IMR-90 (cell line): ENCODE results near the gene ANKK1. TPM values are rescaled to one million over a fixed set of nuclear protein-coding genes. Genes with fewer than 3 reads are reported as not detected.
A peak's percentile ranks its signal among the peaks of the same experiment; 100 is the strongest.

ENCODE experiments used
- ATAC-seq: fragments of 200-7000 bp; cut with Tn5 transposase; 2 replicates; pipeline ENCODE4 v1.9.1; 2020; ENCODE audit warnings: low read depth, mild to moderate bottlenecking, moderate library complexity
- BruUV-seq: library from RNA; stranded (reverse); fragments of 400-500 nt; replicated peaks from 2 replicates; lab custom pipeline; 2021; lab: Mats Ljungman, UMichigan
- CTCF ChIA-PET: fragments of 300-600 bp; formaldehyde crosslinking; extraction: SDS; loops from one replicate; lab custom pipeline; 2021; ENCODE audit warnings: antibody characterized with exemption; lab: Yijun Ruan, JAX
- POLR2A ChIA-PET: fragments of 300-600 bp; sonication (Branson Sonifier 250); formaldehyde crosslinking; loops from one replicate; lab custom pipeline; 2022; ENCODE audit warnings: antibody characterized with exemption; ENCODE audit not compliant: unreplicated experiment; lab: Charles Lee
- DNase-seq: peaks from one replicate; pipeline ENCODE4 v3.0.0; 2013
- H2AFZ ChIP-seq: replicated peaks from 2 replicates; pipeline ENCODE3; 2013; ENCODE audit warnings: low read length, mild to moderate bottlenecking; ENCODE audit not compliant: poor library complexity
- H2AK5ac ChIP-seq: 2 replicates; pipeline ENCODE4 v1.6.1; 2013; ENCODE audit warnings: low read depth, low read length, inconsistent platforms
- H2AK9ac ChIP-seq: replicated peaks from 2 replicates; pipeline ENCODE3; 2013; ENCODE audit warnings: mild to moderate bottlenecking, low read depth, low read length, moderate library complexity; ENCODE audit not compliant: poor library complexity
- H2BK120ac ChIP-seq: 2 replicates; pipeline ENCODE4 v1.6.1; 2013; ENCODE audit warnings: low read depth, low read length, inconsistent platforms
- H2BK15ac ChIP-seq: 3 replicates; pipeline ENCODE4 v1.6.1; 2013; ENCODE audit warnings: low read depth, low read length, inconsistent platforms
- H2BK20ac ChIP-seq: 2 replicates; pipeline ENCODE4 v1.6.1; 2013; ENCODE audit warnings: low read depth, mild to moderate bottlenecking, inconsistent platforms, low read length, moderate library complexity
- H2BK5ac ChIP-seq: 2 replicates; pipeline ENCODE4 v1.6.1; 2013; ENCODE audit warnings: mild to moderate bottlenecking, low read depth, low read length, inconsistent platforms; ENCODE audit not compliant: poor library complexity, severe bottlenecking
- H3K14ac ChIP-seq: replicated peaks from 2 replicates; pipeline ENCODE4 v1.6.1; 2013; ENCODE audit warnings: low read depth, low read length, inconsistent platforms
- H3K18ac ChIP-seq: 2 replicates; pipeline ENCODE4 v1.6.1; 2013; ENCODE audit warnings: low read depth, low read length, control low read depth
- H3K23ac ChIP-seq: 2 replicates; pipeline ENCODE4 v1.6.1; 2013; ENCODE audit warnings: low read depth, low read length, inconsistent platforms
- H3K27ac ChIP-seq: 2 replicates; pipeline ENCODE4 v1.5.1; 2013; ENCODE audit warnings: mild to moderate bottlenecking, control low read depth, low read length; ENCODE audit not compliant: insufficient read depth
- H3K27me3 ChIP-seq: 2 replicates; pipeline ENCODE4 v1.6.1; 2013; ENCODE audit warnings: low read length; ENCODE audit not compliant: control insufficient read depth, insufficient read depth
- H3K36me3 ChIP-seq: 2 replicates; pipeline ENCODE4 v1.6.1; 2013; ENCODE audit warnings: low read length, mixed read lengths; ENCODE audit not compliant: control insufficient read depth, insufficient read depth
- H3K4ac ChIP-seq: 2 replicates; pipeline ENCODE4 v1.6.1; 2013; ENCODE audit warnings: low read depth, low read length, inconsistent platforms
- H3K4me1 ChIP-seq: 2 replicates; pipeline ENCODE4 v1.6.1; 2013; ENCODE audit warnings: low read length, mixed read lengths; ENCODE audit not compliant: control insufficient read depth, insufficient read depth
- H3K4me2 ChIP-seq: 2 replicates; pipeline ENCODE4 v1.6.1; 2013; ENCODE audit warnings: low read depth, mild to moderate bottlenecking, control low read depth, low read length, moderate library complexity
- H3K4me3 ChIP-seq: 2 replicates; pipeline ENCODE4 v1.5.1; 2013; ENCODE audit warnings: low read depth, mild to moderate bottlenecking, control low read depth, low read length, moderate library complexity; ENCODE audit not compliant: insufficient read depth
- H3K56ac ChIP-seq: 2 replicates; pipeline ENCODE4 v1.6.1; 2013; ENCODE audit warnings: low read length, inconsistent platforms; ENCODE audit not compliant: insufficient read depth; ENCODE audit errors: extremely low read depth
- H3K79me1 ChIP-seq, 2 experiments: 2 replicates each; pipeline ENCODE4 v1.6.1; 2013; ENCODE audit warnings: low read length in 2 of 2, inconsistent platforms in 1 of 2, low read depth in 1 of 2
- H3K9ac ChIP-seq: 2 replicates; pipeline ENCODE4 v1.6.1; 2013; ENCODE audit warnings: low read depth, low read length, control low read depth
- H3K9me1 ChIP-seq: 2 replicates; pipeline ENCODE4 v1.6.1; 2013; ENCODE audit warnings: low read length, inconsistent platforms; ENCODE audit not compliant: insufficient read depth
- H3K9me3 ChIP-seq: 2 replicates; pipeline ENCODE4 v1.6.1; 2013; ENCODE audit warnings: low read length; ENCODE audit not compliant: control insufficient read depth, insufficient read depth
- H4K20me1 ChIP-seq: 2 replicates; pipeline ENCODE4 v1.6.1; 2013; ENCODE audit warnings: low read length, inconsistent platforms; ENCODE audit not compliant: insufficient read depth
- H4K5ac ChIP-seq: 2 replicates; pipeline ENCODE4 v1.6.1; 2013; ENCODE audit warnings: mild to moderate bottlenecking, low read depth, low read length, control low read depth
- H4K8ac ChIP-seq, 2 experiments: 2 replicates each; pipeline ENCODE4 v1.6.1; 2013; ENCODE audit warnings: low read depth in 2 of 2, low read length in 2 of 2, control low read depth in 1 of 2, inconsistent platforms in 1 of 2
- H4K91ac ChIP-seq: 2 replicates; pipeline ENCODE4 v1.6.1; 2013; ENCODE audit warnings: low read depth, low read length, inconsistent platforms; ENCODE audit not compliant: insufficient read depth
- MAZ ChIP-seq: IDR thresholded peaks from 2 replicates; pipeline ENCODE4 v1.6.1; 2012; ENCODE audit warnings: low read depth, mild to moderate bottlenecking, low read length, improper control_type of control experiment, moderate library complexity, borderline replicate concordance
- SMC3 ChIP-seq: fragments of 150-350 bp; IDR thresholded peaks from 2 replicates; pipeline ENCODE4 v1.6.1; 2016; ENCODE audit warnings: low read depth, mild to moderate bottlenecking, antibody characterized with exemption, low read length, moderate library complexity
- WGBS, 2 experiments: methylation state at CpG; one replicate each; pipeline versions ENCODE4 v1.1.5 to v1.1.7; 2013; ENCODE audit warnings: missing lambda C conversion rate in 2 of 2; ENCODE audit not compliant: insufficient read length in 1 of 2; ENCODE audit errors: extremely low coverage in 2 of 2; 5-methylcytosine and 5-hydroxymethylcytosine counted together
- dilution Hi-C: fragments of 300-500 bp; cut with HindIII; formaldehyde crosslinking; loops from one replicate; pipeline ENCODE4 v1.14.3; 2018; ENCODE audit warnings: low sequenced_read_pairs; ENCODE audit not compliant: unreplicated experiment
- in situ Hi-C: fragments of 300-500 bp; cut with MboI; formaldehyde crosslinking; loops from 3 replicates; pipeline ENCODE4 v1.14.3; 2019; ENCODE audit warnings: low sequenced_read_pairs, inconsistent platforms, mixed read lengths
- intact Hi-C: fragments of 100-400 bp; cut with micrococcal nuclease; formaldehyde crosslinking; loops from 2 replicates; pipeline ENCODE4 v1.10.0; 2022
- polyA plus RNA-seq, 3 experiments: library from polyadenylated mRNA; depleted of rRNA; stranded (reverse); fragments of >200 nt; gene quantifications; 2 replicates each; pipeline ENCODE4 v1.2.3, GENCODE V29; 2012; ENCODE audit warnings: low replicate concordance in 1 of 3
- total RNA-seq: library from RNA; depleted of rRNA; stranded (reverse); fragments of >200 nt; gene quantifications from 2 replicates; pipeline ENCODE4 v1.2.3, GENCODE V29; 2012
- TF ChIP-seq, protein P1 (sequence below): conservative IDR thresholded peaks from 2 replicates; pipeline ENCODE4 v1.5.1; 2012; ENCODE audit warnings: mild to moderate bottlenecking, low read depth, low read length, improper control_type of control experiment

Gene ANKK1
- total and polyA plus RNA-seq, 2 of the 4 experiments (the other 2 are of a cell fraction): not detected

DNA sequence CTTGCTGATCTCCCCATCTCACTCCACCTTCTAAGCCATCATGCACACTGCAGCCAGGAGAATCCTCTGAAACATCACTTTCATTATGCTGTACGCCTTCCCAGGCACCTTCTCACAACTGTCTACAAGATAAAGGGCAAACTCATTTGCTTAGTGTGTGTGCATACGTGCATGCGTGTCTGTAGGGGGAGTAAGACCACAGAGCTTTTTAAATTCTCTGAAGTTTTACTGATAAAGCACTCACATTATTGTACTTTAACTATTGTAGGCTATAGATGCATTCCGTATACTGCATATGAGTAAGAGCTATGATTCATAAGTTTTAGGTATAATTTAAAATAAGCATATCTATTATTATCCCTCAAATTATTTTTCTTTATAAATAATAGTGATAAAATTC, 15.3 kb upstream of the ANKK1 start:
- CTCF ChIA-PET: no interaction called here

More for the DNA sequence above, 15.3 kb upstream of the ANKK1 start:
- POLR2A ChIA-PET: no interaction called here
- Histone ChIP-seq H3K4ac (no peak overlapping the region), H3K9ac (no peak overlapping the region), H3K23ac (no peak overlapping the region), H2BK5ac (no peak overlapping the region), H3K27ac (no peak overlapping the region), H3K9me1 (no peaks in the 10 kb centered on the region), H3K14ac (0 out of 2 replicates have a peak overlapping the region, but pooled peaks have one; percentile 9), H2AFZ (no peak overlapping the region), H3K18ac (no peak overlapping the region), H4K91ac (no peak overlapping the region), H2AK9ac (no peak overlapping the region), H3K9me3 (no peaks in the 10 kb centered on the region), H3K27me3 (peaks cover 2% of the 10 kb centered on the region; the same call in 1 of the 2 replicates), H4K20me1 (no peaks in the 10 kb centered on the region), H2AK5ac (no peak overlapping the region), H2BK120ac (no peak overlapping the region), H3K4me2 (no peak overlapping the region), H2BK15ac (no peak overlapping the region), H3K4me1 (no peaks in the 10 kb centered on the region), H4K8ac (no peak overlapping the region), H3K4me3 (no peak overlapping the region), H3K79me1 (no peaks in the 10 kb centered on the region), H3K36me3 (no peaks in the 10 kb centered on the region), H4K5ac (no peak overlapping the region), H2BK20ac (no peak overlapping the region), H3K56ac (no peak overlapping the region)
- intact Hi-C loops: no loop called here
- in situ Hi-C loops: no loop called here
- DNase-seq: peak; percentile 38
- no CpG with 5 or more reads among the region's 4 CpGs for WGBS, 2 experiments
- ATAC-seq: no peak; the same call in 1 of the 2 replicates
- TF ChIP-seq SMC3 (no peak), MAZ (no peak)
- TF ChIP-seq, protein P1, sequence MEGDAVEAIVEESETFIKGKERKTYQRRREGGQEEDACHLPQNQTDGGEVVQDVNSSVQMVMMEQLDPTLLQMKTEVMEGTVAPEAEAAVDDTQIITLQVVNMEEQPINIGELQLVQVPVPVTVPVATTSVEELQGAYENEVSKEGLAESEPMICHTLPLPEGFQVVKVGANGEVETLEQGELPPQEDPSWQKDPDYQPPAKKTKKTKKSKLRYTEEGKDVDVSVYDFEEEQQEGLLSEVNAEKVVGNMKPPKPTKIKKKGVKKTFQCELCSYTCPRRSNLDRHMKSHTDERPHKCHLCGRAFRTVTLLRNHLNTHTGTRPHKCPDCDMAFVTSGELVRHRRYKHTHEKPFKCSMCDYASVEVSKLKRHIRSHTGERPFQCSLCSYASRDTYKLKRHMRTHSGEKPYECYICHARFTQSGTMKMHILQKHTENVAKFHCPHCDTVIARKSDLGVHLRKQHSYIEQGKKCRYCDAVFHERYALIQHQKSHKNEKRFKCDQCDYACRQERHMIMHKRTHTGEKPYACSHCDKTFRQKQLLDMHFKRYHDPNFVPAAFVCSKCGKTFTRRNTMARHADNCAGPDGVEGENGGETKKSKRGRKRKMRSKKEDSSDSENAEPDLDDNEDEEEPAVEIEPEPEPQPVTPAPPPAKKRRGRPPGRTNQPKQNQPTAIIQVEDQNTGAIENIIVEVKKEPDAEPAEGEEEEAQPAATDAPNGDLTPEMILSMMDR: peak; percentile 17; the same call in 1 of the 2 replicates
- dilution Hi-C loops: no loop called here
- BruUV-seq: no TSS peak
